ENCODE data around the gene GORASP2.

Gene GORASP2

GRCh38 chr2:171008550-171009205 lies 79.6 kb downstream of the GORASP2 start:
- no peak for TF ChIP-seq CTCF (IDR thresholded peaks at IDR 0.05; ENCODE audit: low read depth, low read length, missing control alignments)
- no peak overlapping the region for H3K4me3 ChIP-seq (replicated peaks; ENCODE audit: low read depth, low read length)
- DNase-seq (ENCODE audit: extremely low read depth, low read depth) = no peak

- no peak for TF ChIP-seq CTCF (IDR thresholded peaks at IDR 0.05; ENCODE audit: low read depth, low read length, missing control alignments)
- DNase-seq (ENCODE audit: extremely low read depth, low read depth) = no peak
Measured at GRCh38 chr2:171009386-171009785, 80.3 kb downstream of the GORASP2 start.

GRCh38 chr2:171013851-171014250 lies 84.8 kb downstream of the GORASP2 start:
- no peak for DNase-seq (ENCODE audit: extremely low read depth, low read depth)
- TF ChIP-seq CTCF (IDR thresholded peaks at IDR 0.05; ENCODE audit: low read depth, low read length, missing control alignments) = no peak
- no peak overlapping the region for H3K4me3 ChIP-seq (replicated peaks; ENCODE audit: low read depth, low read length)

More at GRCh38 chr2:171009386-171009785, 80.3 kb downstream of the GORASP2 start:
- no peak overlapping the region for H3K4me3 ChIP-seq (replicated peaks; ENCODE audit: low read depth, low read length)

GRCh38 chr2:171016125-171016524 lies 87.1 kb downstream of the GORASP2 start:
- TF ChIP-seq CTCF (IDR thresholded peaks at IDR 0.05; ENCODE audit: low read depth, low read length, missing control alignments) = no peak
- DNase-seq (ENCODE audit: extremely low read depth, low read depth) = no peak

More at GRCh38 chr2:171016125-171016524, 87.1 kb downstream of the GORASP2 start:
- H3K4me3 ChIP-seq (replicated peaks; ENCODE audit: low read depth, low read length) = no peak overlapping the region

Data from HFF-Myc (cell line).